Tibial artery (tissue), 4 donors: ENCODE results near the gene DDX49.

ENCODE experiments used
- DNase-seq, 2 donors: peaks; one replicate each; pipeline ENCODE4 v3.0.0-alpha.2; 2019
- H3K27ac ChIP-seq, 2 donors: fragments of 200-600 bp; sonication (generic) in 1 of 2; 1 replicate in 1 of 2; 2 replicates in 1 of 2; pipeline ENCODE4 v1.5.1; 2018 to 2019; ENCODE audit warnings: mild to moderate bottlenecking in 1 of 2
- H3K27me3 ChIP-seq, 2 donors: fragments of 200-600 bp; sonication (generic) in 1 of 2; one replicate each; pipeline versions ENCODE4 v1.5.1 to v1.6.0; 2016 to 2019
- H3K36me3 ChIP-seq, 3 donors: fragments of 200-600 bp; sonication (generic) in 2 of 3; one replicate each; pipeline ENCODE4 v1.5.1; 2016 to 2019; ENCODE audit warnings: mild to moderate bottlenecking in 2 of 3
- H3K4me1 ChIP-seq, 4 donors: fragments of 200-600 bp; sonication (generic) in 2 of 4; 1 replicate in 3 of 4; 2 replicates in 1 of 4; pipeline ENCODE4 v1.5.1; 2016 to 2019
- H3K4me3 ChIP-seq, 2 donors: fragments of 200-600 bp; sonication (generic) in 1 of 2; 1 replicate in 1 of 2; 2 replicates in 1 of 2; pipeline ENCODE4 v1.5.1; 2018 to 2019; ENCODE audit warnings: mild to moderate bottlenecking in 2 of 2
- H3K9me3 ChIP-seq, 3 donors: fragments of 200-600 bp; sonication (generic) in 1 of 3; one replicate each; pipeline ENCODE4 v1.5.1; 2016 to 2019
- CTCF ChIP-seq, 2 experiments: fragments of 200-600 bp in 1 of 2; fragments of 450-650 bp in 1 of 2; IDR thresholded peaks; one replicate each; pipeline ENCODE4 v1.5.1; 2017 to 2019; ENCODE audit warnings: antibody characterized with exemption in 2 of 2, mild to moderate bottlenecking in 1 of 2, moderate library complexity in 1 of 2
- intact Hi-C: fragments of 100-400 bp; cut with DNase I; formaldehyde crosslinking; loops from one replicate; pipeline ENCODE4 v1.15.0; 2023; ENCODE audit warnings: low total_unique reads

DDX49 gene

GRCh38 chr19:18894254-18895037, 25.1 kb upstream of the DDX49 start:
- Histone ChIP-seq H3K36me3 (peaks cover 5 to 13% (median 11%) of the 10 kb centered on the region in 3 donors), H3K27ac (no peak overlapping the region), H3K9me3 (no peaks in the 10 kb centered on the region), H3K4me3 (peak overlapping the region in 1 of 2 donors; percentile 43), H3K27me3 (peaks cover 0 to 52% of the 10 kb centered on the region in 2 donors), H3K4me1 (peaks cover 0 to 26% (median 24%) of the 10 kb centered on the region in 4 donors)
- no peak for TF ChIP-seq CTCF (IDR thresholded peaks at IDR 0.05)
- intact Hi-C loops: no loop called here
- peak in 1 of 2 donors; percentile 61 for DNase-seq

- peak; percentile 40 to 68 for DNase-seq
- Histone ChIP-seq H3K4me3 (peak overlapping the region; percentile 14 to 43), H3K4me1 (peaks cover 0 to 26% (median 24%) of the 10 kb centered on the region in 4 donors), H3K27ac (no peak overlapping the region), H3K27me3 (peaks cover 0 to 52% of the 10 kb centered on the region in 2 donors), H3K9me3 (no peaks in the 10 kb centered on the region), H3K36me3 (peaks cover 13 to 21% (median 19%) of the 10 kb centered on the region in 3 donors)
- peak in 1 of 2 experiments; percentile 7 for TF ChIP-seq CTCF (IDR thresholded peaks at IDR 0.05)
- intact Hi-C loops: no loop called here
Measured at GRCh38 chr19:18895038-18895823, 24.3 kb upstream of the DDX49 start.

GRCh38 chr19:18895824-18896341, 23.6 kb upstream of the DDX49 start, which contains the start of gene CERS1:
Gene CERS1, minus strand, starts transcription at chr19:18896158. Its CDS starts 86 bp downstream, at chr19:18896072.
- Histone ChIP-seq H3K4me1 (peaks cover 0 to 26% (median 24%) of the 10 kb centered on the region in 4 donors), H3K4me3 (peak within 1 kb of the TSS; percentile 14 to 43), H3K36me3 (peaks cover 15 to 28% (median 25%) of the 10 kb centered on the region in 3 donors), H3K9me3 (no peaks in the 10 kb centered on the region), H3K27me3 (peaks cover 0 to 56% of the 10 kb centered on the region in 2 donors), H3K27ac (no peak within 1 kb of the TSS)
- intact Hi-C loops: no loop called here
- no peak for TF ChIP-seq CTCF (IDR thresholded peaks at IDR 0.05)
- DNase-seq: no peak

- Histone ChIP-seq H3K36me3 (peaks cover 20 to 33% (median 31%) of the 10 kb centered on the region in 3 donors), H3K4me1 (peaks cover 0 to 26% (median 24%) of the 10 kb centered on the region in 4 donors), H3K9me3 (no peaks in the 10 kb centered on the region), H3K27ac (no peak overlapping the region), H3K4me3 (peak overlapping the region in 1 of 2 donors; percentile 20), H3K27me3 (peaks cover 0 to 58% of the 10 kb centered on the region in 2 donors)
- no peak for TF ChIP-seq CTCF (IDR thresholded peaks at IDR 0.05)
- intact Hi-C loops: no loop called here
- peak in 1 of 2 donors; percentile 61 for DNase-seq
Measured at GRCh38 chr19:18896421-18896841, 23.1 kb upstream of the DDX49 start.
